HT1080 (cell line): ENCODE data around the gene SH3RF1. TPM values are rescaled to one million over a fixed set of nuclear protein-coding genes. Genes with fewer than 3 reads are reported as not detected.

Experiments used
- DNase-seq: peaks from one replicate; pipeline ENCODE4 v3.0.0-alpha.2; 2015; ENCODE audit warnings: low read depth
- total RNA-seq: library from RNA; depleted of rRNA; stranded (reverse); fragments of >200 nt; shearing (Covaris generic); gene quantifications from 2 replicates; pipeline ENCODE4 v1.2.3, GENCODE V29; 2014

The SH3RF1 gene
- total RNA-seq, 1 experiment from 2014 or later, result 12.0 TPM

DNA sequence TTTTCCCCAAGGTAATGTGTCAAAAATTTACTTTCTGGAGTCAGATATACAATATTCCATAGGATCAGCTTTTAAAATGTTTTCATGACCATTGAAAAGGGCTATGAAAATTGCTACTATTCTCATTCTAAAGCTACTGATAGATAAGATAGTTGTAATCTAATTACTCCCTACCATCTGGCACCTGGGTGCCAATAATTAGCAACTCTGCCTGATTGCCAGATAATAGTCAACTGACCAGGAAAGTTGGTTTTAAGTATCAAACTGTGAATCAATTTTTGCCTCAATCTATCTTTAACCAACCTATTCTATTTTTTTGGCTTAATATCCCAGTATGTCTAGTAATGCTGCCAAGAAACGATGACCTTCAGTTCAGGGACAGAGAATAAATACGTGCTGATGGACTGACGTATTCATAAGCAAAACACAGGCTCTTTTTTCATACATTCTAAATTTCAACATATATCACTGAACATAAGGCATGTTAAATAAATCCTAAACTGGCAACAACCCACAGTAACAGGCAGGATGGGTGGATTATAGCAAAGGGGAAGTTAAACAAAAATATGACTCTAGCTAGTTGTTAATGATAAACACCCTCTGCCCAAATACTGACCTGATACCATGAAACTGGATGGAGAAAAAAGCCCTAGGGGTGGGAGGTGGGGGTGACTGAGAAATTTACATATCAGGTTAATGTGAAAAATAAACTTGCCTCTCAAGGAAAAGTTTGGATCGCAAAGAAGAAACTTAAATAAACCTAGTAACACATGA is 18.2 kb downstream of the SH3RF1 start:
- no peak for DNase-seq

GRCh38 chr4:169251291-169252235 is 19.2 kb downstream of the SH3RF1 start:
- peak; percentile 54 for DNase-seq

DNA sequence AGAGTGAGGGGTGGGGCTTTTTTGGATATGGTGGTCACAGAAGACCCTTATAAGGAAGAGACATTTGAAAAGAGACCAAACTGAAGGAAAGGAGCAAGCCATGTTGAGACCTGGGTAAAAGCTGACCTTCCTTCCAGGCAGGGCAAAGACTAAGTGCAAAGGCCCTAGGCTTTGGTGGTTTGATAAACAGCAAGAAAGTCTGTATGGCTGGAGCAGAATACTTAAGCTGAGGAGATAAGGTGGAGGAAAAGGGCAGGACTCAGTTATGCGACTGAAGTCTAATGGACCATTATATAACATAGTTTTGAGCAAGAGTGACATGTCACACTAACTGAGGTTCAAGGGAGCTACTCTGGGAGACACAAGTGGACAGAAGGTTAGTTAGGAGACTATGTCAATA is 20.0 kb downstream of the SH3RF1 start:
- DNase-seq, result no peak

DNA sequence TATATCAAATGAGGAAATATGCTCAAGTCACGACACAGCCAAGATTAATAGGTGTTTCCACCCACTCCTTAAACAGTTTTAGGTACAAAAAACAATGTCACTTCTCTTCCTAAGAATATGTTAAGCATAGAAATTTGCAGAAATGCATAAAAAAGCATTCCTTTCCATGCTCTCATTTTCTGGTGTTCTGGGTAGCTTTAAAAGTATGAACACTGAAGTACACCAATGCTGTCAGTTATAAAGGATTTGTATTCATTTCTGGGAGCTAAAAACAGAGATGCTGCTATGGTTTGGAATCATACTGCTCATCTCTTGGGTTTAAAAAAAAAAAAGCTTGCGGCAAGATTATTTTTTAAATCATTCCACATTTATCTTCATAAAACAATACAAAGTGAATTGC is 20.8 kb downstream of the SH3RF1 start:
- DNase-seq, result no peak

DNA sequence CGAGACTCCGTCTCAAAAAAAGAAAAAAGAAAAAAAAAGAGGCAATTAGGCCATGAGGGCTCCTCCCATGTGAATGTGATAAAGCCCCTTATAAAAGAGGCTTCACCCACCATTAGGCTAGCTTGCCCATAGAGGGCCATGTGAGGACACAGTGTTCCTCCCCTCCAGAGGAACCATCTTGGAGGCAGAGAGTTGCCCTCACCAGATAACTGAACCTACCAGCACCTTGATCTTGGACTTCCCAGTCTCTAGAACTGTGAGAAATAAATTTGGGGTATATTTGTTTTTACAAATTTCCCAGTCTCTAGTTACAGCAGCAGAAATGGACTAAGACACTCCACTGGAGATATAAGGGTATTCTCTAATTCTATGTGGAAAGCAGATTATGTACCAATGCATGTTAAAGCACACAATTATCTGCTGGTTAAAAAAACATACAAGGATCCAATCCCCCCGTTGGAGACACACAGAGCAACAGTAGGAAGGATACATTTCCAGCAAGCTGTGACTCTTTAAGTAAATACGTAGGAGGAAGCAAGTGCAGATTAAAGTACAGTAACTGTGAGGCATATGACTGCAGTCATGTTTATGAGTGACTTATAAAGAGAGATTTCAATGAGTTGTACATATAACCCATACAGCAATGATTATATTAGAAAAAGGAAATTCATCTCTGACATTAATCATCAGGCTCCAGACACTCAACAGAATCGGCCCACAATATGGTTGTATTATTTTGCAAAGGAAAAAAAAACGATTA is 21.4 kb downstream of the SH3RF1 start:
- no peak for DNase-seq

DNA sequence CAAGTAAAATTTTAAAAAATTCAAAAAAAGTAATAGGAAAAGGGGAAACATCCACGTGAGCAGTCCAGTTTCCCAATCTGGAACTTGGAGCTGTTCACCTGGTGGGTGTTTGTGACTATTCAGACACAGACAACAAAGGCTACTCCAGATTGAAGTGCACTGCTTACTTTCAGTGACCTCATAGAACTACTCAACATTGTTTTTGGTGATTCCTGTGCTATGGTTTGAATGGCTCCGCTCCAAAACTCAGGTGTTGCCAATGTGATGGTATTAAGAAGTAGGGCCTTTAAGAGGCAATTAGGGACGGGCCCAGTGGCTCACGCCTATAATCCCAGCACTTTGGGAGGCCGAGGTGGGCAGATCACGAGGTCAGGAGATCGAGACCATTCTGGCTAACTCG is 22.1 kb downstream of the SH3RF1 start:
- no peak for DNase-seq

DNA sequence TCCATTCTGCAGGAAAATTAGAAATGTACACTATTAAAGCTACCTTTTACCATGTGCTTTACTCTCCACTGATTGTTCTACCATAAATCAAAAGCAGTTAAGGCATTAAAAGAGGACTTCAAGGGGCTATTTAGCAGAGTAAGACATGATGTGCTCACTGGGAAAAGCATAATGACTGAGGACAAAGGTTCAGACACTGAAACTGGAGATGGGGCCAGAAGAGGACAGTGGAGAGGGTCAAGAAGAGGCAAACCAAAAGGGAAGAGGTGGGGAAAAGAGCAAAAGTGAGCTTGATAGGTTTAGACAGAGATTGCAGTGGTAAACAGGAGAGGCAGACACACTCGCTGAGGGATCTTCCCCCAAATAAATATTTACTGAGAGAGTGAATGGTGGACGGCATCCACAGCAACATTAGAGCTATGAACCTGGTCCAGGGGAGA is 23.8 kb downstream of the SH3RF1 start:
- DNase-seq, result no peak

DNA sequence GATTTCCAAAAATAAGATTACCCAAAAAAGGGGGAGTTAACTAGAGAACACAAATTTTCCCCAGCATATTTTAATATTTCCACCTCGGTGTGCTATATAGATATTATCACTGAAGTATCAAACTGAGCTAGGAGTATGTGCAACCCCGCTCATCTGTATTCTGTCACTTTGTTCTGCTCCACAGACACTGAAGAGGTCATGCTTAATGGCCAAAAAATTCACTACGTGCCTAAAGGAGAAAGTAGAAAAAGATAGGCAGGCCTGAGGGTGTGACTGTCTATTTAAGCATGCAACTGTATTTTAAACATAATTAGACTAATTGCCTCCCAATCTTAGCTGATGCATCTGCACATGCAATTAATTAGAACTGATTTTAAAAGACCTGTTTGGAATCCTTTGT is 24.5 kb downstream of the SH3RF1 start:
- DNase-seq, result no peak

GRCh38 chr4:169245061-169245460 is 25.7 kb downstream of the SH3RF1 start:
- DNase-seq, result no peak

DNA sequence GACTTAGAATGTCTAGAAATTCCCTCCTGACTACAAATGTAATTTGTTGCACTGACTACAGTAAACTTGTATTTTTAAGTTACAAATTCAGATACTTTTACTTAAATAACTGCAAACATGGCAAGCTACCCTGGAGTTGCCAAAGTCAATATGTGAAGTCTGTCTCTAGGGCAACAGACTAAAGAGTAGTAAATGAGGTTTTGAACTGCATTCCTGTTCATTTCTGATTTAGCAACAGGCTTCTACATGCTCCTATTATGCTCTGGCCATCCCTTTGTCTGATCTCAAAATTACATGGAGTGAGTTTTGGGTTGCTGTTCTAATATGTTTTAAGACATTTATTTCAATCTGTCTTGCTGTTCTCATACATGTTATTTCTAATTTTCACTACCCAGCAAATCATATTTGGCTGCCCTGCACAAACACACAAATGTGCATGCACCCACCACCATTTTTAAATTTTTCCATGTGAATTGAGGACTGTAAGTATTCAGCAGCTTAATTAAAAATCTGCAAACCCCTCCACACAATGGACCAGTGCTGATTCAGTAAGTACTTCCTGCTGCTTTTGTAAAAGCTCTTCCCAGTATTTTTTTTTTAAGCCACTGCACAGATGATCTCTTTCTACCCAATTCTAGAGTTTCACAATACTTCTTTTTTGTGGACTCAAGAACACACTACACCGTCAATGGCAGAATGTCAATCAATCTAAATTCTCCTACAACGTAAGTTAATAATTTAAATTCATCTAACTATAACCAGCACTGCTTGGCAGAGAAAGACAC is 26.7 kb downstream of the SH3RF1 start:
- no peak for DNase-seq

DNA sequence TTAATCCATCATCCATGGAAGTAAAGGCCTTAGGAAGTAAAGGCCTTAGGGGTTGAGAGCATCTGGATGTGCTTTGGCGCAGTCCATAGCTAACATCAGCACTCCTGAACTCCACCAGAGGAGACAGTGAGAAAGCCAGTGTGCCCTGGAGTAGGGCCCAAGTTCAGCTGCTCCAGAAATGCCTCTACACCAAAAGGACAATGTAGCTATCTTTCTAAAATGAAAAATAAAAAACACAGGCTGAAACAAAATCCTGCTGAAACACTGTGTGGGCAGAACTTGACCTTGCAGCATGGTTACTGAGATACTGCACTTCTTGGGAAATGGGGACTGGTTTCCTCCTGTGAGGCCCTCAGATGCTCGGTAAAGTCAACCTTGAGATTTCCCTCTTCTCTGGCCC is 29.3 kb downstream of the SH3RF1 start:
- no peak for DNase-seq

GRCh38 chr4:169239221-169239905 is 31.4 kb downstream of the SH3RF1 start:
- DNase-seq, result no peak

DNA sequence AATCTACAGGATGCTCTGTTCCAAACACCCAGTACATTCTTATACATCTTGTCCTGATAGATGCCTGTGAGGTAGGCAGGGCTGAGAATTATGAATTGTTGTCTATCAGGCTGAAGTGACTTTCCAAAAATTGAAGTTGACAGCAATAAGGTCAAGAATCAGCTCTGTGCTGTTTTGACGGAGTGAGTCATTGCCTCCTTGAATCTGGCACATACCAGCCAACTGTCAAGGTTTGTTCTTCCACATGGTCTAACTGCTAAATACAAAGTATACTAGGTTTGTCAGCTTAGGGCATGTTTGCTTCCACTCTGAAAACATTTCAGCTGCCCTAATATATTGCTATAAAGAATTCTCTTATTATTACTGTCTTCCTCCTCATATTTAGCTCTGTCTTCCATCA is 32.3 kb downstream of the SH3RF1 start:
- DNase-seq, result peak; percentile 57

DNA sequence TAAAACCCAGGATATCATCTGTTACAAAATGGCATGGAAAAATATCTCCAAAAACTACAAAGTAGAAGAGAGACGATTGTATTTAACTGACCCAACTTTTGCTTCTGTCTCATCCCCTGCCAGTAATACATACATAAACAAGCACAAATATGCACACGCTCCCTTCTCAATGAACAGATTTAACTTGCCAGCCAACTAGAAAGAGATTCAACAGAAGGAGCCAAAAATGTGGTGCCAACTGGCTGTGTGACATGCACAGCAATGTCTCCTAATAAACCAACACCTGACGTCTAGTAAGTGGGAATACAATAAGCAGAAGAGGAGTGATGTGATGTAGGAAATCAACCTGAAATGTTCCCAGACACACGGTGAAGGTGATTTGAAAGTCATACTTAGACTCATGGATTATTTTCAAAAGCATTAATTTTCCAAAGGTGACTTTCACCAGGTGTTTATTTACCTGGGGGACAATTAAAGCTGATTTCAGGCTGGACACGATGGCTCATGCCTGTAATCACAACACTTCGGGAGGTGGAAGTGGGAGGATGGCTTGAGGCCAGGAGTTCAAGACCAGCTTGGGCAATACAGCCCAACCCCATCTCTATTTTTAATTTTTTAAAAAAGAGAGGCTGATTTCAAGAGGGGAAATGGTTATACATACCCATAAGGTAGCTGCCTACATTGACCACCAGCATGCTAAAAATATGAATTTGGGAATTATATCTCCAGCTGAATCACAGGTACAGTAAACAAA is 33.7 kb downstream of the SH3RF1 start:
- DNase-seq, result no peak

DNA sequence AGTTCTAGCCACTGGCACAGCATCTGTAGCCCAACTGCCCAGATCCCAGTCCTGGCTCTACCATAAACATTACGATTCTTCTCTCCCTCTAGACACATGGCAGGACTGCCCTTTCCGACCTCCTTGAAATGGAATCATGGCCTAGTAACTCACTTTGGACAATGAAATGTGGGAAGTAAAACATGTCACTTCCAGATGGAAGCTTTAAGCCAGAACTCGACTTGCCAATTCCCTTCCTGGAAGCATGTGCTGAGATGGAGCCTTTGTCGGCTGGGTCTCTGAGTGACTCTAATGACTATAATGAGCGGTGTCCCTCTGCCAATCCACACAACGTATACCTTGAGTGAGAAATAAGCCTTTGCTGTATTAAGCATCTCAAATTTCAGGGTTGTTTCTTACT is 34.7 kb downstream of the SH3RF1 start:
- DNase-seq, result no peak

GRCh38 chr4:169234137-169234855 is 36.5 kb downstream of the SH3RF1 start:
- DNase-seq, result no peak

DNA sequence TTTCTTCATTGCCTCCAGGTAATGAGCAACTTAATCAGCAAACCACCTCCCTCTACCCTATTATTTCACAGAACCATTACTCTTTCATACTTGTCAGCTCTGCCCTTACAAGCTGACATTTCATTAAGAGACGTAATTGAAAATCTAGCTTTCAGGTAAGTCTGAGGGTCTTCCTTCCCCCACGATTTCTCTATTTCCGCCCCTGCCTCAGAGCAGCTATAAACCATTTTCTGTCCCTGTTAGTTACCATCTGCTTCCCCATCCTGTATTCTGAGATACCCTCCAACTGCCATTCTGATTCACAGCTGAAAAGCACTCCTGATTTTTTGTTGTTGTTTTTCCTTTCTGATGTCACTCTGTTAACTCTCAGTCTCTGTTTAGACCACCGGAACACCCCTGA is 37.1 kb downstream of the SH3RF1 start:
- no peak for DNase-seq

GRCh38 chr4:169231647-169232262 is 39.0 kb downstream of the SH3RF1 start:
- DNase-seq, result no peak
